Liver (tissue), 9 donors: Measurements from ENCODE around the gene SCYL3. TPM values are rescaled to one million over a fixed set of nuclear protein-coding genes. Genes with fewer than 3 reads are reported as not detected.

ENCODE experiments used
- DNase-seq: peaks from one replicate; pipeline ENCODE4 v3.0.0-alpha.2; 2017; ENCODE audit warnings: low spot score
- H3K27ac ChIP-seq, 2 donors: one replicate each; pipeline ENCODE4 v1.7.0; 2013; ENCODE audit warnings: inconsistent platforms in 2 of 2, low read length in 2 of 2, control low read depth in 1 of 2, low read depth in 1 of 2, mild to moderate bottlenecking in 1 of 2
- H3K27me3 ChIP-seq, 4 donors: one replicate each; pipeline versions ENCODE4 v1.6.1 to v1.7.0; 2013; ENCODE audit warnings: low read length in 3 of 4, inconsistent platforms in 1 of 4, mild to moderate bottlenecking in 1 of 4, moderate library complexity in 1 of 4; ENCODE audit not compliant: control insufficient read depth in 4 of 4, insufficient read depth in 4 of 4
- H3K36me3 ChIP-seq, 4 donors: one replicate each; pipeline versions ENCODE4 v1.6.1 to v1.7.0; 2013; ENCODE audit warnings: low read length in 3 of 4, mild to moderate bottlenecking in 3 of 4, low read depth in 1 of 4, moderate library complexity in 1 of 4; ENCODE audit not compliant: control insufficient read depth in 4 of 4, insufficient read depth in 3 of 4
- H3K4me1 ChIP-seq, 4 donors: one replicate each; pipeline versions ENCODE4 v1.6.1 to v1.7.0; 2013; ENCODE audit warnings: low read length in 3 of 4, mild to moderate bottlenecking in 3 of 4, moderate library complexity in 1 of 4; ENCODE audit not compliant: control insufficient read depth in 4 of 4, insufficient read depth in 4 of 4
- H3K4me3 ChIP-seq, 3 donors: one replicate each; pipeline versions ENCODE4 v1.6.1 to v1.7.0; 2013; ENCODE audit warnings: low read length in 3 of 3, control low read depth in 1 of 3, low read depth in 1 of 3, mild to moderate bottlenecking in 1 of 3
- H3K9ac ChIP-seq, 2 donors: one replicate each; pipeline ENCODE4 v1.7.0; 2013; ENCODE audit warnings: low read length in 2 of 2, mild to moderate bottlenecking in 2 of 2, moderate library complexity in 2 of 2, control low read depth in 1 of 2, low read depth in 1 of 2
- H3K9me3 ChIP-seq, 4 donors: one replicate each; pipeline versions ENCODE4 v1.6.1 to v1.7.0; 2013; ENCODE audit warnings: low read length in 3 of 4; ENCODE audit not compliant: control insufficient read depth in 4 of 4
- EGR1 ChIP-seq, 2 donors: IDR thresholded peaks; 2 replicates each; pipeline ENCODE4 v1.6.1; 2016 to 2018; ENCODE audit warnings: antibody characterized with exemption in 2 of 2, low read depth in 2 of 2
- FOXA1 ChIP-seq: IDR thresholded peaks from 2 replicates; pipeline ENCODE4 v1.6.1; 2016; ENCODE audit warnings: antibody characterized with exemption
- FOXA2 ChIP-seq: IDR thresholded peaks from 2 replicates; pipeline ENCODE4 v1.6.1; 2016; ENCODE audit warnings: antibody characterized with exemption
- GABPA ChIP-seq, 2 donors: IDR thresholded peaks in 1 of 2; conservative IDR thresholded peaks in 1 of 2; 2 replicates each; pipeline ENCODE4 v1.6.1; 2016; ENCODE audit warnings: antibody characterized with exemption in 2 of 2, mild to moderate bottlenecking in 1 of 2, moderate library complexity in 1 of 2
- HNF4A ChIP-seq, 2 donors: conservative IDR thresholded peaks; 2 replicates each; pipeline ENCODE4 v1.6.1; 2016; ENCODE audit warnings: antibody characterized with exemption in 2 of 2, mild to moderate bottlenecking in 2 of 2
- HNF4G ChIP-seq: IDR thresholded peaks from 2 replicates; pipeline ENCODE4 v1.6.1; 2016; ENCODE audit warnings: antibody characterized with exemption
- JUND ChIP-seq, 2 donors: IDR thresholded peaks; 2 replicates each; pipeline ENCODE4 v1.6.1; 2016; ENCODE audit warnings: antibody characterized with exemption in 2 of 2
- RAD21 ChIP-seq, 2 donors: IDR thresholded peaks; 2 replicates each; pipeline ENCODE4 v1.6.1; 2016; ENCODE audit warnings: antibody characterized with exemption in 2 of 2, mild to moderate bottlenecking in 2 of 2
- RXRA ChIP-seq, 2 donors: IDR thresholded peaks; 2 replicates each; pipeline ENCODE4 v1.6.1; 2017 to 2018; ENCODE audit warnings: antibody characterized with exemption in 2 of 2, mild to moderate bottlenecking in 1 of 2
- SP1 ChIP-seq: IDR thresholded peaks from 2 replicates; pipeline ENCODE4 v1.6.1; 2018; ENCODE audit warnings: antibody characterized with exemption, mild to moderate bottlenecking
- TAF1 ChIP-seq: conservative IDR thresholded peaks from 2 replicates; pipeline ENCODE4 v1.6.1; 2016; ENCODE audit warnings: antibody characterized with exemption, mild to moderate bottlenecking
- YY1 ChIP-seq: IDR thresholded peaks from 2 replicates; pipeline ENCODE4 v1.6.1; 2016; ENCODE audit warnings: antibody characterized with exemption, mild to moderate bottlenecking
- ZBTB33 ChIP-seq: IDR thresholded peaks from 2 replicates; pipeline ENCODE4 v1.6.1; 2016; ENCODE audit warnings: antibody characterized with exemption
- WGBS: extraction: QIAGEN DNeasy Blood & Tissue Kit; methylation state at CpG from one replicate; pipeline ENCODE4 v1.1.7; 2013; 5-methylcytosine and 5-hydroxymethylcytosine counted together
- polyA plus RNA-seq, 2 donors: library from polyadenylated mRNA; stranded (reverse) in 1 of 2; unstranded in 1 of 2; fragments of 200-250 nt in 1 of 2; fragments of >200 nt in 1 of 2; fragmentation: Nextera tagmentation in 1 of 2; extraction: Ambion mirVana in 1 of 2; gene quantifications; one replicate each; pipeline versions ENCODE4 v1.2.1 to v1.2.3, GENCODE V29; 2013 to 2015
- total RNA-seq, 2 donors: library from RNA; depleted of rRNA; stranded (reverse); fragments of >200 nt; gene quantifications; one replicate each; pipeline ENCODE4 v1.2.3, GENCODE V29; 2014
- TF ChIP-seq, protein P1 (sequence below): IDR thresholded peaks from 2 replicates; pipeline ENCODE4 v1.6.1; 2016; ENCODE audit warnings: antibody characterized with exemption, mild to moderate bottlenecking
- TF ChIP-seq, protein P2 (sequence below): IDR thresholded peaks from 2 replicates; pipeline ENCODE4 v1.6.1; 2016; ENCODE audit warnings: antibody characterized with exemption
- TF ChIP-seq, protein P3 (sequence below): IDR thresholded peaks from 2 replicates; pipeline ENCODE4 v1.6.1; 2016; ENCODE audit warnings: antibody characterized with exemption
- TF ChIP-seq, protein P4 (sequence below): fragments of 150-350 bp; IDR thresholded peaks from 2 replicates; pipeline ENCODE4 v1.5.1; 2017; ENCODE audit warnings: improper control_type of control experiment, low read depth, low read length; ENCODE audit not compliant: missing input control
- donor health status: healthy.
- donor health status: healthy.
- donor health status: healthy.
- donor health status: healthy.
- donor health status: healthy.

The SCYL3 gene
- total and polyA plus RNA-seq, 4 donors = 4.0 to 12.2 (median 6.1) TPM

DNA sequence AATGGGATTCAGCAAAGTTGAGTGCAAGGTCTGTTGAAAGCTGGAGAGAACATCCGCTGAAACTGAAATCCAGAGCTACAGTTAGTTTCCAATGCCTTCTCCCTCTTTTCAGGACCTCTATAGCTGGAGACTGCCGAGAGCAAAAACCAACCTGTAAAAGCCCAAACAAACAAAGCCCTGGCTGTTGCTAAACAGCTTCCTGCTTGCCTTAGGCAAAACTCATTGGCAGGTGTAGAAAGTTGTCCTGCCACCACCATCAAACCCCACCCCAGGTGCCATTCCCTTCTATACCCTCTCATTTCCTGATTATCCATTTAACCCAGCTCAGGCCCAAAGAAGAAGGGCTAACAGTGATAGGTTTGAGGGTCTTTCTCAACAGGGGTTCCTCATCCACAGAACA is 24.7 kb downstream of the SCYL3 start:
- 83% methylated on average over 2 of the region's 2 CpGs for WGBS
- no peak overlapping the region for H3K9ac ChIP-seq
- no peaks in the 10 kb centered on the region for H3K27me3 ChIP-seq
- no peak for DNase-seq
- TF ChIP-seq FOXA1 (no peak), JUND (IDR thresholded peaks at IDR 0.05) (no peak), HNF4G (no peak), GABPA (IDR thresholded peaks at IDR 0.05 in 1 of 2, conservative IDR thresholded peaks at IDR 0.05 in 1 of 2) (no peak), SP1 (no peak), FOXA2 (no peak), RAD21 (IDR thresholded peaks at IDR 0.05) (no peak), TAF1 (no peak)
- TF ChIP-seq, protein P1, sequence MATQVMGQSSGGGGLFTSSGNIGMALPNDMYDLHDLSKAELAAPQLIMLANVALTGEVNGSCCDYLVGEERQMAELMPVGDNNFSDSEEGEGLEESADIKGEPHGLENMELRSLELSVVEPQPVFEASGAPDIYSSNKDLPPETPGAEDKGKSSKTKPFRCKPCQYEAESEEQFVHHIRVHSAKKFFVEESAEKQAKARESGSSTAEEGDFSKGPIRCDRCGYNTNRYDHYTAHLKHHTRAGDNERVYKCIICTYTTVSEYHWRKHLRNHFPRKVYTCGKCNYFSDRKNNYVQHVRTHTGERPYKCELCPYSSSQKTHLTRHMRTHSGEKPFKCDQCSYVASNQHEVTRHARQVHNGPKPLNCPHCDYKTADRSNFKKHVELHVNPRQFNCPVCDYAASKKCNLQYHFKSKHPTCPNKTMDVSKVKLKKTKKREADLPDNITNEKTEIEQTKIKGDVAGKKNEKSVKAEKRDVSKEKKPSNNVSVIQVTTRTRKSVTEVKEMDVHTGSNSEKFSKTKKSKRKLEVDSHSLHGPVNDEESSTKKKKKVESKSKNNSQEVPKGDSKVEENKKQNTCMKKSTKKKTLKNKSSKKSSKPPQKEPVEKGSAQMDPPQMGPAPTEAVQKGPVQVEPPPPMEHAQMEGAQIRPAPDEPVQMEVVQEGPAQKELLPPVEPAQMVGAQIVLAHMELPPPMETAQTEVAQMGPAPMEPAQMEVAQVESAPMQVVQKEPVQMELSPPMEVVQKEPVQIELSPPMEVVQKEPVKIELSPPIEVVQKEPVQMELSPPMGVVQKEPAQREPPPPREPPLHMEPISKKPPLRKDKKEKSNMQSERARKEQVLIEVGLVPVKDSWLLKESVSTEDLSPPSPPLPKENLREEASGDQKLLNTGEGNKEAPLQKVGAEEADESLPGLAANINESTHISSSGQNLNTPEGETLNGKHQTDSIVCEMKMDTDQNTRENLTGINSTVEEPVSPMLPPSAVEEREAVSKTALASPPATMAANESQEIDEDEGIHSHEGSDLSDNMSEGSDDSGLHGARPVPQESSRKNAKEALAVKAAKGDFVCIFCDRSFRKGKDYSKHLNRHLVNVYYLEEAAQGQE = no peak
- TF ChIP-seq, protein P2, sequence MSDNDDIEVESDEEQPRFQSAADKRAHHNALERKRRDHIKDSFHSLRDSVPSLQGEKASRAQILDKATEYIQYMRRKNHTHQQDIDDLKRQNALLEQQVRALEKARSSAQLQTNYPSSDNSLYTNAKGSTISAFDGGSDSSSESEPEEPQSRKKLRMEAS = no peak
- TF ChIP-seq, protein P3, sequence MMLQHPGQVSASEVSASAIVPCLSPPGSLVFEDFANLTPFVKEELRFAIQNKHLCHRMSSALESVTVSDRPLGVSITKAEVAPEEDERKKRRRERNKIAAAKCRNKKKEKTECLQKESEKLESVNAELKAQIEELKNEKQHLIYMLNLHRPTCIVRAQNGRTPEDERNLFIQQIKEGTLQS = no peak
- H3K27ac ChIP-seq = no peak overlapping the region
- no peaks in the 10 kb centered on the region for H3K4me1 ChIP-seq
- no peak overlapping the region for H3K4me3 ChIP-seq
- H3K36me3 ChIP-seq = peaks cover 13 to 92% (median 64%) of the 10 kb centered on the region in 4 donors
- no peaks in the 10 kb centered on the region for H3K9me3 ChIP-seq

- WGBS = 93% methylated on average over 4 of the region's 4 CpGs
- no peak for DNase-seq
- no peak overlapping the region for H3K4me3 ChIP-seq
Measured at GRCh38 chr1:169867012-169867675, 26.6 kb downstream of the SCYL3 start.

More at GRCh38 chr1:169867012-169867675, 26.6 kb downstream of the SCYL3 start:
- H3K9ac ChIP-seq = no peak overlapping the region
- no peaks in the 10 kb centered on the region for H3K27me3 ChIP-seq
- TF ChIP-seq YY1 = no peak
- TF ChIP-seq JUND (IDR thresholded peaks at IDR 0.05) = no peak
- no peak for TF ChIP-seq TAF1
- no peak for TF ChIP-seq HNF4G
- TF ChIP-seq EGR1 (IDR thresholded peaks at IDR 0.05; ENCODE audit: low read depth in 2 of 2) = no peak
- no peak for TF ChIP-seq RXRA (IDR thresholded peaks at IDR 0.05)
- TF ChIP-seq, protein P1 = no peak
- TF ChIP-seq, protein P3 = no peak
- TF ChIP-seq GABPA (IDR thresholded peaks at IDR 0.05 in 1 of 2, conservative IDR thresholded peaks at IDR 0.05 in 1 of 2) = no peak
- TF ChIP-seq FOXA1 = no peak
- TF ChIP-seq, protein P2 = no peak
- no peak for TF ChIP-seq HNF4A (conservative IDR thresholded peaks at IDR 0.05)
- TF ChIP-seq RAD21 (IDR thresholded peaks at IDR 0.05) = no peak
- TF ChIP-seq, protein P4, sequence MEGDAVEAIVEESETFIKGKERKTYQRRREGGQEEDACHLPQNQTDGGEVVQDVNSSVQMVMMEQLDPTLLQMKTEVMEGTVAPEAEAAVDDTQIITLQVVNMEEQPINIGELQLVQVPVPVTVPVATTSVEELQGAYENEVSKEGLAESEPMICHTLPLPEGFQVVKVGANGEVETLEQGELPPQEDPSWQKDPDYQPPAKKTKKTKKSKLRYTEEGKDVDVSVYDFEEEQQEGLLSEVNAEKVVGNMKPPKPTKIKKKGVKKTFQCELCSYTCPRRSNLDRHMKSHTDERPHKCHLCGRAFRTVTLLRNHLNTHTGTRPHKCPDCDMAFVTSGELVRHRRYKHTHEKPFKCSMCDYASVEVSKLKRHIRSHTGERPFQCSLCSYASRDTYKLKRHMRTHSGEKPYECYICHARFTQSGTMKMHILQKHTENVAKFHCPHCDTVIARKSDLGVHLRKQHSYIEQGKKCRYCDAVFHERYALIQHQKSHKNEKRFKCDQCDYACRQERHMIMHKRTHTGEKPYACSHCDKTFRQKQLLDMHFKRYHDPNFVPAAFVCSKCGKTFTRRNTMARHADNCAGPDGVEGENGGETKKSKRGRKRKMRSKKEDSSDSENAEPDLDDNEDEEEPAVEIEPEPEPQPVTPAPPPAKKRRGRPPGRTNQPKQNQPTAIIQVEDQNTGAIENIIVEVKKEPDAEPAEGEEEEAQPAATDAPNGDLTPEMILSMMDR = no peak
- no peak for TF ChIP-seq FOXA2
- TF ChIP-seq ZBTB33 = no peak
- H3K4me1 ChIP-seq = no peaks in the 10 kb centered on the region
- peaks cover 13 to 88% (median 63%) of the 10 kb centered on the region in 4 donors for H3K36me3 ChIP-seq
- H3K9me3 ChIP-seq = no peaks in the 10 kb centered on the region
- H3K27ac ChIP-seq = no peak overlapping the region
